GM19238 (cell line): ENCODE results near the gene GABRD.
"Not testable (repeated sequence)": the region's sequence is repeated elsewhere in the genome, so short reads cannot be mapped to it uniquely, and the experiment has no call there.

Experiments used
- DNase-seq: peaks from one replicate; pipeline ENCODE4 v3.0.0; 2011; ENCODE audit warnings: low spot score; ENCODE audit not compliant: insufficient read length

The GABRD gene

GRCh38 chr1:2019172-2019543 lies at the start of gene GABRD:
TSS of gene GABRD (plus strand) at chr1:2019345. CDS start at chr1:2019424, 79 bp downstream.
- no peak for DNase-seq

GRCh38 chr1:1969505-1969900 lies 49.6 kb upstream of the GABRD start:
- DNase-seq = no peak

- no peak for DNase-seq
Observed at GRCh38 chr1:1969953-1970716, 49.0 kb upstream of the GABRD start.

GRCh38 chr1:1971017-1971416 lies 48.1 kb upstream of the GABRD start:
- no peak for DNase-seq

- DNase-seq = no peak
Observed at GRCh38 chr1:1971688-1972087, 47.5 kb upstream of the GABRD start.

- DNase-seq = no peak
Observed at GRCh38 chr1:1972976-1973715, 46.0 kb upstream of the GABRD start.

- no peak for DNase-seq
Observed at GRCh38 chr1:1973716-1974642, 45.2 kb upstream of the GABRD start.

- no peak for DNase-seq
Observed at GRCh38 chr1:1974834-1975233, 44.3 kb upstream of the GABRD start.

- no peak for DNase-seq
Observed at GRCh38 chr1:1975535-1975934, 43.6 kb upstream of the GABRD start.

- DNase-seq = no peak
Observed at GRCh38 chr1:1976031-1976430, 43.1 kb upstream of the GABRD start.

GRCh38 chr1:1978108-1978507 lies 41.0 kb upstream of the GABRD start:
- DNase-seq = no peak

- DNase-seq = not testable (repeated sequence)
Observed at GRCh38 chr1:1978690-1979481, 40.3 kb upstream of the GABRD start.

GRCh38 chr1:1979482-1980165 lies 39.5 kb upstream of the GABRD start:
- no peak for DNase-seq

- DNase-seq = no peak
Observed at GRCh38 chr1:1980467-1981141, 38.5 kb upstream of the GABRD start.

GRCh38 chr1:1981142-1981500 lies 38.0 kb upstream of the GABRD start:
- no peak for DNase-seq

GRCh38 chr1:1981631-1982327 lies 37.4 kb upstream of the GABRD start:
- not testable (repeated sequence) for DNase-seq

GRCh38 chr1:1982379-1983232 lies 36.5 kb upstream of the GABRD start:
- no peak for DNase-seq

GRCh38 chr1:1984560-1985070 lies 34.5 kb upstream of the GABRD start:
- DNase-seq = no peak
